Spleen (tissue), 7 donors: ENCODE data around the gene RBM27.

Experiments used
- POLR2A ChIP-seq, 3 donors: fragments of 450-650 bp; IDR thresholded peaks; one replicate each; pipeline ENCODE4 v1.5.1; 2017; ENCODE audit warnings: antibody characterized with exemption in 3 of 3, mild to moderate bottlenecking in 1 of 3
- POLR2AphosphoS5 ChIP-seq, 3 donors: sonication (generic); formaldehyde crosslinking; IDR thresholded peaks; one replicate each; pipeline ENCODE4 v1.5.1; 2017; ENCODE audit warnings: antibody characterized with exemption in 3 of 3
- TF ChIP-seq, protein P1 (sequence below), 11 experiments: fragments of 200-600 bp in 7 of 11; fragments of 450-650 bp in 4 of 11; sonication (generic) in 4 of 11; IDR thresholded peaks in 8 of 11; conservative IDR thresholded peaks in 3 of 11; 1 replicate in 7 of 11; 2 replicates in 4 of 11; pipeline versions ENCODE4 v1.4.0 to v1.8.0; 2016 to 2021; ENCODE audit warnings: antibody characterized with exemption in 11 of 11, inconsistent platforms in 4 of 11, mild to moderate bottlenecking in 1 of 11
- donor health status: DM: no; HTN: no; CAD: no; lungs with moderate emphysema.
- donor health status: DM: no; HTN: no; CAD: no.
- donor health status: DM: no; HTN: no; CAD: no.

DNA sequence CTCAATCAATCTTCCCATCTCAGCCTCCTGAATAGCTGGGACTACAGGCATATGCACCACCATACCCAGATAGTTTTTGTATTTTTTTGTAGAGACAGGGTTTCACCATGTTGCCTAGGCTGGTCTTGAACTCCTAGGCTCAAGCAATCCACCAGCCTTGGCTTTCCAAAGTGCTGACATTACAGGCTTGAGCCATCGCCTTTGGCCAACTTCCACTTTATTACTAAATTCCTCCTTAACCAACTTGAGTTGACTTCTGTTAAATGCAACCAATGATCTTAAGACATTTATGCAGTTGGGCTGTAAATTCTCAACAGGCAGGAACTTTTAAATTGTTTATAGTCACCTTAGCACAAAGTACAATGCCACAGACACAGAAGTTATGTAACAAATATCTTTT, 23.7 kb upstream of the RBM27 start:
- TF ChIP-seq, protein P1, sequence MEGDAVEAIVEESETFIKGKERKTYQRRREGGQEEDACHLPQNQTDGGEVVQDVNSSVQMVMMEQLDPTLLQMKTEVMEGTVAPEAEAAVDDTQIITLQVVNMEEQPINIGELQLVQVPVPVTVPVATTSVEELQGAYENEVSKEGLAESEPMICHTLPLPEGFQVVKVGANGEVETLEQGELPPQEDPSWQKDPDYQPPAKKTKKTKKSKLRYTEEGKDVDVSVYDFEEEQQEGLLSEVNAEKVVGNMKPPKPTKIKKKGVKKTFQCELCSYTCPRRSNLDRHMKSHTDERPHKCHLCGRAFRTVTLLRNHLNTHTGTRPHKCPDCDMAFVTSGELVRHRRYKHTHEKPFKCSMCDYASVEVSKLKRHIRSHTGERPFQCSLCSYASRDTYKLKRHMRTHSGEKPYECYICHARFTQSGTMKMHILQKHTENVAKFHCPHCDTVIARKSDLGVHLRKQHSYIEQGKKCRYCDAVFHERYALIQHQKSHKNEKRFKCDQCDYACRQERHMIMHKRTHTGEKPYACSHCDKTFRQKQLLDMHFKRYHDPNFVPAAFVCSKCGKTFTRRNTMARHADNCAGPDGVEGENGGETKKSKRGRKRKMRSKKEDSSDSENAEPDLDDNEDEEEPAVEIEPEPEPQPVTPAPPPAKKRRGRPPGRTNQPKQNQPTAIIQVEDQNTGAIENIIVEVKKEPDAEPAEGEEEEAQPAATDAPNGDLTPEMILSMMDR (IDR thresholded peaks at IDR 0.05 in 8 of 11, conservative IDR thresholded peaks at IDR 0.05 in 3 of 11): no peak
- TF ChIP-seq POLR2A (IDR thresholded peaks at IDR 0.05): no peak
- TF ChIP-seq POLR2AphosphoS5 (IDR thresholded peaks at IDR 0.05): no peak
